ENCODE results near the gene CHMP2A. TPM values are rescaled to one million over a fixed set of nuclear protein-coding genes. Genes with fewer than 3 reads are reported as not detected.
A peak's percentile ranks its signal among the peaks of the same experiment; 100 is the strongest.

CHMP2A gene
- total and polyA plus RNA-seq, 2 donors (not counting 1 experiment from before 2014, with no cell fraction given): 62.5 to 97.5 TPM

- Mint-ChIP-seq H3K9me3 (ENCODE audit: insufficient read depth) (no peaks in the 10 kb centered on the region), H3K4me1 (peaks cover 74% of the 10 kb centered on the region), H3K27ac (peak overlapping the region; percentile 98), H3K27me3 (no peaks in the 10 kb centered on the region), H3K4me3 (peak overlapping the region; percentile 96)
- Histone ChIP-seq H3K4me2 (replicated peaks; ENCODE audit: low read depth, low read length, poor library complexity, severe bottlenecking) (peak overlapping the region; percentile 97), H3K27me3 (replicated peaks in 1 of 4; ENCODE audit: control extremely low read depth in 1 of 4, control insufficient read depth in 3 of 4, insufficient read depth in 4 of 4, low read length in 3 of 4) (no peaks in the 10 kb centered on the region), H3K36me3 (replicated peaks in 1 of 2; ENCODE audit: control extremely low read depth in 1 of 2, control insufficient read depth in 1 of 2, extremely low read depth in 1 of 2, insufficient read depth in 2 of 2, low read length in 1 of 2) (peaks cover 4 to 17% of the 10 kb centered on the region in 2 experiments), H4K20me1 (ENCODE audit: control insufficient read depth, insufficient read depth, low read length, poor library complexity, severe bottlenecking) (peaks cover 9% of the 10 kb centered on the region), H3K4me3 (ENCODE audit: control extremely low read depth in 1 of 5, extremely low read depth in 1 of 5, insufficient read depth in 1 of 5, low read depth in 2 of 5, low read length in 4 of 5) (peak overlapping the region; percentile 67 to 95 (median 76)), H3K9ac (ENCODE audit: low read length) (peak overlapping the region; percentile 90), H3K4me1 (ENCODE audit: control insufficient read depth in 2 of 2, insufficient read depth in 2 of 2, low read length in 2 of 2) (peaks cover 42 to 60% of the 10 kb centered on the region in 2 donors), H3K27ac (ENCODE audit: low read length in 2 of 2) (peak overlapping the region; percentile 85 to 98), H3K79me2 (ENCODE audit: control insufficient read depth, insufficient read depth, low read length) (peaks cover 43% of the 10 kb centered on the region), H2AFZ (ENCODE audit: insufficient read depth, low read depth, low read length, poor library complexity, severe bottlenecking) (peak overlapping the region; percentile 55), H3K9me3 (ENCODE audit: control extremely low read depth in 1 of 3, control insufficient read depth in 2 of 3, insufficient read depth in 1 of 3, low read length in 2 of 3) (peaks cover 0 to 9% (median 0%) of the 10 kb centered on the region in 3 donors)
- no peak for ATAC-seq (ENCODE audit: low read depth)
- ChIA-PET CTCF (interaction anchor here (1.2 kb wide), 1 partner anchor 37 kb away, joined by 4 read pairs; no protein-coding TSS in a partner anchor), POLR2A (interaction anchor here (2.3 kb wide), 1 partner anchor 38 kb away, joined by 12 read pairs; the partner anchor contains the start of gene ZBTB45)
- no peak for DNase-seq
- TF ChIP-seq EZH2 (IDR thresholded peaks at IDR 0.05; ENCODE audit: borderline replicate concordance, insufficient read depth, low read depth, low read length, poor library complexity, severe bottlenecking): no peak
- intact Hi-C loops (cut with micrococcal nuclease): loop anchor here (1.0 kb wide), 1 partner anchor 195 kb away; the partner anchor contains the start of gene ZNF497
- whole genome bisulfite sequencing (ENCODE audit: insufficient coverage): 38% methylated on average over 12 of the region's 12 CpGs
Observed at GRCh38 chr19:58557221-58558065, 2.5 kb upstream of the CHMP2A start.

DNA sequence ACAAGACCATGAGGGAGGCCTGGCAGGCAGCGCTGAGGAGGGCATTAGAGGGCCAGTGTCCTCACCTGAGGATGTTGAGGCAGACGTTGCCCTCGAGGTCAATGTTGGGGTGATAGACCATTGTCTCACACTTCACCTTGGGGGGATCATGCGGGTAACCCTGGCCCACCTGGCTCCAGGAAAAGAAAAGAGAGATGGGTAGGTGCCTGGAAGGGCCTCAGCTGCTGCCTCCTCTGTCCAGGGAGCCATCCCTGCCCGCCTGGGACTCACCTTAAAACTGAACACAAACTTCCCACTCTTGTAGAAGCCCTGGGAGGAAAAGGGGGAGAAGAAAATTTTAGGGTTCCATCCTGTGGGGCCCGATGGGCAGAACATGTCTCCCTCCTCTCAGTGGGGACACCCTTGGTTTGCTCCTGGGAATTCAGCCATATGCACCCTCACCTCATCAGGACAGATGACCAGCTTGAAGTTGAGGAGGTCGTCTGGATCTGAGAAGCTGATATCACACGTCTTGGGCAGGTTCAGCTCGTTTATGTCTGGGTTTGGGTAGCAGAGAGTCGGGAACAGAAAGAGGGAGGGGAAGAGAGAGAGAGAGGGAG, 1.8 kb upstream of the CHMP2A start:
- peaks cover 35 to 53% of the 10 kb centered on the region in 2 donors for H3K4me1 ChIP-seq (ENCODE audit: control insufficient read depth in 2 of 2, insufficient read depth in 2 of 2, low read length in 2 of 2)
- peak overlapping the region; percentile 85 to 98 for H3K27ac ChIP-seq (ENCODE audit: low read length in 2 of 2)
- H3K27me3 ChIP-seq (replicated peaks in 1 of 4; ENCODE audit: control extremely low read depth in 1 of 4, control insufficient read depth in 3 of 4, insufficient read depth in 4 of 4, low read length in 3 of 4): no peaks in the 10 kb centered on the region
- ChIA-PET POLR2A (no interaction called here), CTCF (interaction anchor here (1.2 kb wide), 1 partner anchor 36 kb away, joined by 4 read pairs; no protein-coding TSS in a partner anchor)
- TF ChIP-seq CTCF (IDR thresholded peaks at IDR 0.05) (no peak), EZH2 (IDR thresholded peaks at IDR 0.05; ENCODE audit: borderline replicate concordance, insufficient read depth, low read depth, low read length, poor library complexity, severe bottlenecking) (no peak)
- ATAC-seq (ENCODE audit: low read depth) (no peak), DNase-seq (peak; percentile 31)
- H3K4me2 ChIP-seq (replicated peaks; ENCODE audit: low read depth, low read length, poor library complexity, severe bottlenecking): peak overlapping the region; percentile 97
- H3K79me2 ChIP-seq (ENCODE audit: control insufficient read depth, insufficient read depth, low read length): peaks cover 43% of the 10 kb centered on the region
- H3K9ac ChIP-seq (ENCODE audit: low read length): no peak overlapping the region
- WGBS (ENCODE audit: insufficient coverage): 65% methylated on average over 8 of the region's 10 CpGs
- Mint-ChIP-seq H3K4me1 (peaks cover 68% of the 10 kb centered on the region), H3K27me3 (no peaks in the 10 kb centered on the region), H3K27ac (peak overlapping the region; percentile 88), H3K4me3 (peak overlapping the region; percentile 96), H3K9me3 (ENCODE audit: insufficient read depth) (no peaks in the 10 kb centered on the region)
- H3K4me3 ChIP-seq (ENCODE audit: control extremely low read depth in 1 of 5, extremely low read depth in 1 of 5, insufficient read depth in 1 of 5, low read depth in 2 of 5, low read length in 4 of 5): no peak overlapping the region
- intact Hi-C loops (cut with micrococcal nuclease): no loop called here
- H4K20me1 ChIP-seq (ENCODE audit: control insufficient read depth, insufficient read depth, low read length, poor library complexity, severe bottlenecking): peaks cover 9% of the 10 kb centered on the region
- no peak overlapping the region for H2AFZ ChIP-seq (ENCODE audit: insufficient read depth, low read depth, low read length, poor library complexity, severe bottlenecking)
- H3K36me3 ChIP-seq (replicated peaks in 1 of 2; ENCODE audit: control extremely low read depth in 1 of 2, control insufficient read depth in 1 of 2, extremely low read depth in 1 of 2, insufficient read depth in 2 of 2, low read length in 1 of 2): peaks cover 6 to 24% of the 10 kb centered on the region in 2 experiments
- H3K9me3 ChIP-seq (ENCODE audit: control extremely low read depth in 1 of 3, control insufficient read depth in 2 of 3, insufficient read depth in 1 of 3, low read length in 2 of 3): peaks cover 0 to 3% (median 0%) of the 10 kb centered on the region in 3 donors

All from B cell (primary cell).